ENCODE measurements around the gene RBL1. TPM values are rescaled to one million over a fixed set of nuclear protein-coding genes. Genes with fewer than 3 reads are reported as not detected.
A peak's percentile ranks its signal among the peaks of the same experiment; 100 is the strongest.

Gene RBL1
- total RNA-seq, 6 donors from 2014 or later, result 5.0 to 32.5 (median 10.4) TPM

- Histone ChIP-seq H3K27ac (peak within 1 kb of the TSS; percentile 91 to 98 (median 96)), H3K27me3 (no peaks in the 10 kb centered on the region), H3K4me1 (peaks cover 13 to 58% (median 45%) of the 10 kb centered on the region in 4 donors), H3K4me3 (peak within 1 kb of the TSS; percentile 69 to 97 (median 92)), H3K9me3 (no peaks in the 10 kb centered on the region), H3K36me3 (peaks cover 0 to under 1% (median under 1%) of the 10 kb centered on the region in 4 donors)
- WGBS, 2 donors, result 0% methylated on average over 5 to 18 of the region's 66 CpGs
- TF ChIP-seq POLR2A (IDR thresholded peaks at IDR 0.05) (peak; percentile 29 to 96 (median 84)), CTCF (IDR thresholded peaks at IDR 0.05) (peak in 4 of 6 experiments; percentile 25 to 61 (median 58)), EP300 (IDR thresholded peaks at IDR 0.05) (no peak), POLR2AphosphoS5 (IDR thresholded peaks at IDR 0.05) (peak; percentile 89 to 94)
- peak; percentile 96 to 97 for ATAC-seq (ENCODE audit: low FRiP score in 2 of 2)
- DNase-seq, result peak; percentile 98 to 99
Observed at GRCh38 chr20:36951198-36951978, 144.4 kb downstream of the RBL1 start, which contains the start of gene SAMHD1. Gene SAMHD1, minus strand, starts transcription at chr20:36951708. Its CDS starts 65 bp downstream, at chr20:36951643.

- peaks cover 0 to 9% (median 8%) of the 10 kb centered on the region in 4 donors for H3K36me3 ChIP-seq
- H3K27ac ChIP-seq, result peak overlapping the region; percentile 91 to 98 (median 96)
- DNase-seq (peak in 1 of 2 donors; percentile 25), ATAC-seq (ENCODE audit: low FRiP score in 2 of 2) (peak in 1 of 2 donors; percentile 50)
- H3K27me3 ChIP-seq, result no peaks in the 10 kb centered on the region
- H3K9me3 ChIP-seq, result no peaks in the 10 kb centered on the region
- peaks cover 20 to 64% (median 52%) of the 10 kb centered on the region in 4 donors for H3K4me1 ChIP-seq
- 1 to 6% methylated on average over 5 to 23 of the region's 24 CpGs for WGBS, 2 donors
- no peak for TF ChIP-seq EP300 (IDR thresholded peaks at IDR 0.05)
- TF ChIP-seq CTCF (IDR thresholded peaks at IDR 0.05), result peak in 1 of 6 experiments; percentile 10
- TF ChIP-seq POLR2AphosphoS5 (IDR thresholded peaks at IDR 0.05), result peak; percentile 5 to 46
- H3K4me3 ChIP-seq, result peak overlapping the region; percentile 69 to 97 (median 92)
Observed at GRCh38 chr20:36950414-36951197, 145.2 kb downstream of the RBL1 start.

Small RNA genes within 50 kb of the gene (small RNA-seq; reads per million reads assigned to genes)
- 0 reads per million in 4 donors for gene RPS3AP3

Other genes with a start within 250 kb of the RBL1 start
- gene TLDC2, start 219.9 kb downstream of the RBL1 start, total RNA-seq, result 1 to 10 TPM in 1 of 6 donors, under 1 TPM in 2, not detected in 3; 0.31 to 1.3 (median 0.61) TPM
- 100 to 1,000 TPM; 134 to 224 (median 185) TPM for gene SAMHD1, start 144.3 kb downstream of the RBL1 start, total RNA-seq
- gene RPN2, start 83.3 kb upstream of the RBL1 start, total RNA-seq, result 100 to 1,000 TPM in 4 of 6 donors, 10 to 100 TPM in 2; 55.5 to 193 (median 143) TPM
- 1 to 10 TPM; 1.1 to 5.9 (median 2.2) TPM for gene MROH8, start 83.6 kb upstream of the RBL1 start, total RNA-seq
- gene GHRH, start 165.8 kb upstream of the RBL1 start, total RNA-seq, result not detected
- gene MANBAL, start 193.7 kb upstream of the RBL1 start, total RNA-seq, result 10 to 100 TPM; 11.5 to 38.6 (median 29.8) TPM